HL-60 (cell line): Measurements from ENCODE around the gene NFE2L2.

Experiments
- DNase-seq, 2 experiments: peaks; one replicate each; pipeline ENCODE4 v3.0.0-alpha.2; 2010 to 2020; ENCODE audit warnings: low read depth in 1 of 2, low spot score in 1 of 2
- H3K27ac ChIP-seq: fragments of 250-450 bp; sonication (Bioruptor Pico); replicated peaks from 2 replicates; pipeline ENCODE4 v1.5.1; 2020; ENCODE audit warnings: mild to moderate bottlenecking, moderate library complexity
- H3K27me3 ChIP-seq: fragments of 250-450 bp; sonication (Bioruptor Pico); 2 replicates; pipeline ENCODE4 v1.5.1; 2021; ENCODE audit warnings: mild to moderate bottlenecking, moderate library complexity; ENCODE audit not compliant: insufficient read depth, poor library complexity, severe bottlenecking
- H3K4me3 ChIP-seq: replicated peaks from 2 replicates; pipeline ENCODE4 v1.5.1; 2011; ENCODE audit warnings: mild to moderate bottlenecking, control low read depth, low read length; ENCODE audit not compliant: insufficient read depth
- CTCF ChIP-seq: IDR thresholded peaks from one replicate; pipeline ENCODE4 v1.5.1; 2011; ENCODE audit warnings: low read length, control low read depth, inconsistent platforms; ENCODE audit not compliant: insufficient read depth
- GABPA ChIP-seq: IDR thresholded peaks from 2 replicates; pipeline ENCODE4 v1.6.1; 2012; ENCODE audit warnings: low read depth
- POLR2AphosphoS5 ChIP-seq: IDR thresholded peaks from 2 replicates; pipeline ENCODE4 v1.6.1; 2012; ENCODE audit warnings: low read depth
- REST ChIP-seq: IDR thresholded peaks from 2 replicates; pipeline ENCODE4 v1.6.1; 2012; ENCODE audit warnings: low read depth; ENCODE audit not compliant: insufficient replicate concordance
- SPI1 ChIP-seq: IDR thresholded peaks from 2 replicates; pipeline ENCODE4 v1.6.1; 2012; ENCODE audit warnings: low read depth, mild to moderate bottlenecking, borderline replicate concordance

The NFE2L2 gene

GRCh38 chr2:177279847-177280246 is 15.3 kb upstream of the NFE2L2 start:
- TF ChIP-seq POLR2AphosphoS5 (no peak), CTCF (no peak), REST (no peak), SPI1 (no peak), GABPA (no peak)
- H3K4me3 ChIP-seq = no peak overlapping the region
- no peaks in the 10 kb centered on the region for H3K27me3 ChIP-seq
- DNase-seq = no peak
- no peak overlapping the region for H3K27ac ChIP-seq

GRCh38 chr2:177275743-177276055 is 11.2 kb upstream of the NFE2L2 start:
- DNase-seq = no peak
- TF ChIP-seq REST = no peak
- no peak for TF ChIP-seq POLR2AphosphoS5
- TF ChIP-seq CTCF = no peak
- no peak for TF ChIP-seq SPI1
- no peak for TF ChIP-seq GABPA

GRCh38 chr2:177275040-177275742 is 10.7 kb upstream of the NFE2L2 start:
- Histone ChIP-seq H3K4me3 (no peak overlapping the region), H3K27ac (no peak overlapping the region), H3K27me3 (no peaks in the 10 kb centered on the region)
- no peak for DNase-seq
- TF ChIP-seq GABPA (no peak), POLR2AphosphoS5 (no peak), SPI1 (no peak), CTCF (no peak), REST (no peak)

More at GRCh38 chr2:177275743-177276055, 11.2 kb upstream of the NFE2L2 start:
- Histone ChIP-seq H3K27ac (no peak overlapping the region), H3K27me3 (no peaks in the 10 kb centered on the region), H3K4me3 (no peak overlapping the region)
